T-cell (primary cell): ENCODE data around the gene LRP1B. TPM values are rescaled to one million over a fixed set of nuclear protein-coding genes. Genes with fewer than 3 reads are reported as not detected.
"Not testable (repeated sequence)": the region's sequence is repeated elsewhere in the genome, so short reads cannot be mapped to it uniquely, and the experiment has no call there.

ENCODE experiments used
- ATAC-seq, 4 experiments: fragments of 200-7000 bp in 3 of 4; fragments of 150-1000 bp in 1 of 4; cut with Tn5 transposase; replicated peaks in 1 of 4; 1 replicate in 3 of 4; 2 replicates in 1 of 4; pipeline ENCODE4 v1.10.0; 2021; ENCODE audit warnings: moderate library complexity in 3 of 4, mild to moderate bottlenecking in 2 of 4, moderate number of reproducible peaks in 1 of 4
- CTCF ChIA-PET, 2 donors: fragments of 300-600 bp; sonication (Branson Sonifier 250); formaldehyde crosslinking; loops; one replicate each; lab custom pipeline; 2022; ENCODE audit warnings: antibody characterized with exemption in 2 of 2; lab: Charles Lee
- POLR2A ChIA-PET, 2 donors: fragments of 300-600 bp; sonication (Branson Sonifier 250); formaldehyde crosslinking; loops; one replicate each; lab custom pipeline; 2022; ENCODE audit warnings: antibody characterized with exemption in 2 of 2; lab: Charles Lee
- DNase-seq, 35 experiments: peaks; one replicate each; pipeline versions ENCODE4 v3.0.0 to v3.0.0-alpha.2; 2013 to 2023
- H3K27ac ChIP-seq: one replicate; pipeline ENCODE4 v1.5.1; 2013; ENCODE audit warnings: low read length
- H3K27me3 ChIP-seq, 2 experiments: replicated peaks in 1 of 2; 1 replicate in 1 of 2; 2 replicates in 1 of 2; pipeline versions ENCODE4 v1.6.1 to v1.7.0; 2013; ENCODE audit warnings: low read length in 1 of 2, mixed read lengths in 1 of 2; ENCODE audit not compliant: control insufficient read depth in 2 of 2, insufficient read depth in 2 of 2; ENCODE audit errors: extremely low read depth in 1 of 2
- H3K36me3 ChIP-seq, 2 donors: 1 replicate in 1 of 2; 2 replicates in 1 of 2; pipeline versions ENCODE4 v1.6.1 to v1.7.0; 2013; ENCODE audit warnings: low read length in 1 of 2; ENCODE audit not compliant: control insufficient read depth in 2 of 2, insufficient read depth in 1 of 2; ENCODE audit errors: extremely low read depth in 1 of 2
- H3K4me1 ChIP-seq, 2 experiments: 1 replicate in 1 of 2; 2 replicates in 1 of 2; pipeline versions ENCODE4 v1.6.1 to v1.7.0; 2013; ENCODE audit warnings: low read length in 2 of 2, mixed read lengths in 1 of 2; ENCODE audit not compliant: insufficient read depth in 2 of 2, control insufficient read depth in 1 of 2; ENCODE audit errors: extremely low read depth in 1 of 2
- H3K4me3 ChIP-seq, 2 donors: 1 replicate in 1 of 2; 2 replicates in 1 of 2; pipeline versions ENCODE4 v1.5.1 to v1.7.0; 2013; ENCODE audit warnings: mild to moderate bottlenecking in 2 of 2, low read length in 1 of 2, moderate library complexity in 1 of 2; ENCODE audit not compliant: control insufficient read depth in 1 of 2; ENCODE audit errors: extremely low read depth in 1 of 2
- H3K9me3 ChIP-seq: 2 replicates; pipeline ENCODE4 v1.7.0; 2013
- H3K27ac Mint-ChIP-seq, 2 donors: one replicate each; pipeline ENCODE4 v1.8.0; 2020 to 2021; ENCODE audit warnings: mild to moderate bottlenecking in 2 of 2, mixed read lengths in 2 of 2
- H3K27me3 Mint-ChIP-seq, 2 donors: one replicate each; pipeline ENCODE4 v1.8.0; 2021 to 2022; ENCODE audit warnings: mixed read lengths in 2 of 2
- H3K36me3 Mint-ChIP-seq: one replicate; pipeline ENCODE4 v1.8.0; 2021; ENCODE audit warnings: mixed read lengths
- H3K4me1 Mint-ChIP-seq, 3 donors: one replicate each; pipeline ENCODE4 v1.8.0; 2020 to 2022; ENCODE audit warnings: mixed read lengths in 3 of 3, mild to moderate bottlenecking in 1 of 3
- H3K4me3 Mint-ChIP-seq, 3 donors: one replicate each; pipeline ENCODE4 v1.8.0; 2020 to 2022; ENCODE audit warnings: mild to moderate bottlenecking in 3 of 3, mixed read lengths in 3 of 3, moderate library complexity in 3 of 3
- H3K9me3 Mint-ChIP-seq, 3 donors: one replicate each; pipeline ENCODE4 v1.8.0; 2020 to 2022; ENCODE audit warnings: mixed read lengths in 3 of 3
- whole genome bisulfite sequencing: methylation state at CpG from one replicate; pipeline ENCODE4 v1.1.5; 2013; ENCODE audit warnings: missing lambda C conversion rate; ENCODE audit not compliant: insufficient coverage; 5-methylcytosine and 5-hydroxymethylcytosine counted together
- total RNA-seq, 35 experiments: library from RNA in 6 of 35; stranded (reverse) in 6 of 35; fragments of 120-200 nt in 1 of 35; gene quantifications; one replicate each; pipeline versions ENCODE4 v1.2.1 to v1.2.4 and lab custom pipeline; 2013 to 2026

LRP1B gene
- total RNA-seq, 5 donors from 2014 or later (not counting 1 experiment from before 2014, with no cell fraction given): not detected

DNA sequence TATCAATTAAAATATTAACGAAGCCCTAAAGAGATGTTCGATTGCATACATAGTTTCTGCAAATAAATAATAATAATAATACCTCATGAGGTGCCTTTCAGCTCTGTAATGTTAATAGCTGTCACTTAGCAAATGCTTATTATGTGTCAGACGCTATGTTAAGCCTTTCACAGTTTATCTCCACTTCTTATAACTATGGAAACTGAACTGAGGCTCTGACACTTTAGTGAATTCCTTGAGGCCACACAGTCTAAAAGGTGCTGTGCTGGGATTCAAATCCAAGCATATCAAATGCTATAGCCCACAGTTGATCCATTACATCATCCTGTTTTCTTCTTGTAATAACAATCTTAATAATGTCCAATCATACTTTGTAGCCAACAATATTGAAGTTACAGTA, 1779.1 kb downstream of the LRP1B start:
- ChIA-PET CTCF (no interaction called here), POLR2A (no interaction called here)
- Histone ChIP-seq H3K9me3 (no peaks in the 10 kb centered on the region), H3K36me3 (no peaks in the 10 kb centered on the region), H3K4me3 (no peak overlapping the region), H3K27ac (no peak overlapping the region), H3K27me3 (no peaks in the 10 kb centered on the region), H3K4me1 (no peaks in the 10 kb centered on the region)
- Mint-ChIP-seq H3K27ac (no peak overlapping the region), H3K9me3 (peaks cover 4 to 11% (median 11%) of the 10 kb centered on the region in 3 donors), H3K36me3 (no peaks in the 10 kb centered on the region), H3K27me3 (no peaks in the 10 kb centered on the region), H3K4me3 (no peak overlapping the region), H3K4me1 (no peaks in the 10 kb centered on the region)
- DNase-seq (no peak), ATAC-seq (no peak)
- 83% methylated on average over 1 of the region's 3 CpGs for WGBS

DNA sequence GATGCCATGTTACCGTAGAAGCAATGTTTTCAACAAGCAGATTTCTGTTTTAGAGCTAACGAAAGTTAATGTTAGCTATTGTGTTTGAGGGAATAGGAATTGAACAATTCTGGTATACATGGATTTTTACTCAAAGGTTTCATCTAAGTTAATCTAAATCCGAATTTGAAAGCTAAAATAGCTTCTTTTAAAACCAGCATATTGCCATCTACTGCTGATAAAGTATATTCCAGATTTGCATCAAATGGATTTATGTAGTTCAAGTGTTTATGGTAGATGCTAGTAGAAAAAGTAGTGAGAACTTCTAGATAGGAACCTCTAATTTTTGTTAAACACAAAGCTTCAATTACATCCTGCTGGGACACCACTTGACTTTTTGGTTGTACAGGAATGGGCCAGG, 1781.1 kb downstream of the LRP1B start:
- Mint-ChIP-seq H3K36me3 (no peaks in the 10 kb centered on the region), H3K27ac (no peak overlapping the region), H3K9me3 (peaks cover 4 to 15% (median 15%) of the 10 kb centered on the region in 3 donors), H3K4me1 (no peaks in the 10 kb centered on the region), H3K27me3 (no peaks in the 10 kb centered on the region), H3K4me3 (no peak overlapping the region)
- no peaks in the 10 kb centered on the region for H3K27me3 ChIP-seq
- DNase-seq (no peak), ATAC-seq (no peak)
- no peaks in the 10 kb centered on the region for H3K9me3 ChIP-seq
- WGBS: no CpG with 5 or more reads among the region's 3 CpGs
- ChIA-PET CTCF (no interaction called here), POLR2A (no interaction called here)
- H3K27ac ChIP-seq: no peak overlapping the region
- no peak overlapping the region for H3K4me3 ChIP-seq
- H3K4me1 ChIP-seq: no peaks in the 10 kb centered on the region
- no peaks in the 10 kb centered on the region for H3K36me3 ChIP-seq

DNA sequence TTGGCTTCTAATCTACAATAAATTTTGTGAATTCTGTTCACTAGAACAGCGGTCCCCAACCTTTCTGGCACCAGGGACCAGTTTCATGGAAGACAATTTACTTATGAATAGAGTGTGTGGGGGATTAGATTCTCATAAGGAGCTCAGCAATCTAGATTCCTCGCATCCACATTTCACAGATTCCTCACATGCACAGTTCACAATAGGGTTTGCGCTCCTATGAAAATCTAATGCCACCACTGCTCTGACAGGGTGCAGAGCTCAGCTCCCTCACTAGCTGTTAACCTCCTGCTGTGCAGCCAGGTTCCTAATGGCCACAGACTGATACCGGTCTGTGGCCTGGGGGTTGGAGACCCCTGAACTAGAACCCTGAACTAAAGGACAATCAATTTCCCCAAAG, 1782.0 kb downstream of the LRP1B start:
- H3K27ac ChIP-seq: no peak overlapping the region
- H3K4me3 ChIP-seq: no peak overlapping the region
- no peaks in the 10 kb centered on the region for H3K36me3 ChIP-seq
- H3K4me3 Mint-ChIP-seq: no peak overlapping the region
- DNase-seq (no peak), ATAC-seq (no peak)
- ChIA-PET CTCF (no interaction called here), POLR2A (no interaction called here)
- no peak overlapping the region for H3K27ac Mint-ChIP-seq
- no peaks in the 10 kb centered on the region for H3K4me1 ChIP-seq
- 67% methylated on average over 1 of the region's 4 CpGs for WGBS
- peaks cover 5 to 20% (median 15%) of the 10 kb centered on the region in 3 donors for H3K9me3 Mint-ChIP-seq
- no peaks in the 10 kb centered on the region for H3K27me3 Mint-ChIP-seq
- no peaks in the 10 kb centered on the region for H3K4me1 Mint-ChIP-seq
- H3K27me3 ChIP-seq: no peaks in the 10 kb centered on the region
- H3K36me3 Mint-ChIP-seq: no peaks in the 10 kb centered on the region
- H3K9me3 ChIP-seq: no peaks in the 10 kb centered on the region

DNA sequence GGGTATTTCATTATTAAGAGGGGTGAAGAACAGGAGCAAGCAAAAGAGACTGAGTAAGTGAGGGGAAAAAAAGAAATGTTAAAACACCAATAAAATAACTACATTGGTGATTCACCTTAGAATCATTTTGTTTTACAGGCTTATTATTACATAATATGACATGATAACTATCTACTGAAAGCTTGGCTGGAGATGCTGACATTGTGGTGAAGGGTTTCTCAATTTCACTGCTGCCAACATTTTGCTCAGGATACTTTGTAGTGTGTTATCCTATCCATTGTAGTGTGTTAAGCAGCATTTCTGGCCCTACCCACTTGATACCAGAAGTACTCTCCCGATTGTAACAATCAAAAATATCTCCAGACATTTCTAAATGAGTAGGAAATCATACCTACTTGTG, 1786.0 kb downstream of the LRP1B start:
- DNase-seq: no peak
- no peak for ATAC-seq
- no peak overlapping the region for H3K4me3 ChIP-seq
- H3K4me1 ChIP-seq: no peaks in the 10 kb centered on the region
- ChIA-PET POLR2A (no interaction called here), CTCF (no interaction called here)
- no peaks in the 10 kb centered on the region for H3K27me3 ChIP-seq
- Mint-ChIP-seq H3K27ac (no peak overlapping the region), H3K27me3 (no peaks in the 10 kb centered on the region), H3K4me1 (no peaks in the 10 kb centered on the region), H3K9me3 (peaks cover 6 to 23% (median 18%) of the 10 kb centered on the region in 3 donors), H3K36me3 (no peaks in the 10 kb centered on the region), H3K4me3 (no peak overlapping the region)
- no peak overlapping the region for H3K27ac ChIP-seq
- H3K9me3 ChIP-seq: no peaks in the 10 kb centered on the region
- WGBS: 40% methylated on average over 1 of the region's 1 CpG
- no peaks in the 10 kb centered on the region for H3K36me3 ChIP-seq

DNA sequence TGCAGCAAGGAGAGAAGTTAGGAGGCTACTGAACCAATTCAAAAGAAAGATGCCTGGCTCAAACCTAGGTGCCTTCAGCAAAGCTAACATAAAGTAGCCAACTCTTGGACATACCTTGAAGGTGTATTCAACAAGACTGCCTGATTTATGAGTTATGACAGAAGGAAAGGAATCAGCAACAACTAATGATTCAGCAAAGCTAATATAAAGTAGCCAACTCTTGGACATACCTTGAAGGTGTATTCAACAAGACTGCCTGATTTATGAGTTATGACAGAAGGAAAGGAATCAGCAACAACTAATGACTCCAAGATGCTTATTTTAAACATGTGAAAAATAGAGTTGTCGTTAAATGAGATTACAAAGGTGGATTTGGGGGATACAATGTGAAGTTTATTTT, 1786.5 kb downstream of the LRP1B start:
- H3K27me3 ChIP-seq, H3K27me3 Mint-ChIP-seq, H3K9me3 ChIP-seq, H3K4me1 ChIP-seq, H3K27ac Mint-ChIP-seq, H3K4me3 ChIP-seq, H3K4me3 Mint-ChIP-seq, H3K36me3 Mint-ChIP-seq, H3K4me1 Mint-ChIP-seq, ATAC-seq, POLR2A ChIA-PET, H3K27ac ChIP-seq, DNase-seq, H3K36me3 ChIP-seq, CTCF ChIA-PET: not testable (repeated sequence)
- no CpG with 5 or more reads among the region's 1 CpG for WGBS
- peaks cover 6 to 23% (median 18%) of the 10 kb centered on the region in 3 donors for H3K9me3 Mint-ChIP-seq

DNA sequence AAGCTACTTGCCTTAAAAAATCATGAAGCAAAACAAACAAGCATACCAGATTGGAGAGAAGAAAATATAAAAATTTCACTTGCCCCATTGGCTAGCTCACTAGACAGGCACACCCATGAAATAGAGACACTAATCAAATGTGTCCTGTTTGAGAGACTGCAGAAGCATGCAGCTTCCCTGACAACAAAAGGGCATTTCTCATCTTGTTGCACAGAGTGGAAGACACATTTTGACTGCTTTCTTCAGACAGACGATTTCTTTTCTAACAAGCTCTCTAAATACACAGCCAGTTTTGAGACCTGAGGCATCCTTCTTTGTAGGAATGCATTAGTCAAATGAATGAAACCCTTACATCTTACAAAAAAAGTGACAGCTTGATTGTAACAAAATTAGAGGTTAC, 1792.0 kb downstream of the LRP1B start:
- ATAC-seq: no peak
- Histone ChIP-seq H3K4me3 (no peak overlapping the region), H3K36me3 (no peaks in the 10 kb centered on the region), H3K9me3 (no peaks in the 10 kb centered on the region), H3K4me1 (no peaks in the 10 kb centered on the region), H3K27ac (no peak overlapping the region), H3K27me3 (no peaks in the 10 kb centered on the region)
- DNase-seq: no peak
- peaks cover 12 to 18% (median 14%) of the 10 kb centered on the region in 3 donors for H3K9me3 Mint-ChIP-seq
- H3K4me3 Mint-ChIP-seq: no peak overlapping the region
- H3K4me1 Mint-ChIP-seq: no peaks in the 10 kb centered on the region
- H3K27ac Mint-ChIP-seq: no peak overlapping the region
- CTCF ChIA-PET: no interaction called here
- H3K36me3 Mint-ChIP-seq: no peaks in the 10 kb centered on the region
- no peaks in the 10 kb centered on the region for H3K27me3 Mint-ChIP-seq
- POLR2A ChIA-PET: no interaction called here
- WGBS: no CpG with 5 or more reads among the region's 1 CpG

DNA sequence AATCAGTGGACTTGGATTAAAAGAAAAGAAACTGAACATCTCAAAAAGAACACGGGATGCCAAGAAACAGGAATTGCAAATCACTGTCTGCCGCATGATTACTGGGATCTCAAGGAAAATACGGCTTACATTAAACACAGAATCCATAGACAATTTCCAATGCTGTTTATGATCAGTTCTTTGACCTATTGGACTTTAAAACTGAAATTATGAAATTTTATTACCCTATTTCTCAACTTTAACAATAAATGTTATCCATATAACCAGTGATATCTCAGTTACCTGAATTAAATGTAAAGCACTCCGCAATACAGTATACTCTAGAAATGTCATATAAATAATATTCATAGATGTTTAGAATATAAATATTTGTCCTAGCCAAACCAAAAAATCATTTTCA, 1793.8 kb downstream of the LRP1B start:
- no CpG with 5 or more reads among the region's 4 CpGs for WGBS
- H3K4me3 Mint-ChIP-seq: no peak overlapping the region
- Histone ChIP-seq H3K27me3 (no peaks in the 10 kb centered on the region), H3K4me1 (no peaks in the 10 kb centered on the region), H3K27ac (no peak overlapping the region), H3K9me3 (no peaks in the 10 kb centered on the region), H3K4me3 (no peak overlapping the region), H3K36me3 (no peaks in the 10 kb centered on the region)
- H3K36me3 Mint-ChIP-seq: no peaks in the 10 kb centered on the region
- ATAC-seq (no peak), DNase-seq (no peak)
- ChIA-PET CTCF (no interaction called here), POLR2A (no interaction called here)
- peaks cover 8 to 30% (median 14%) of the 10 kb centered on the region in 3 donors for H3K9me3 Mint-ChIP-seq
- no peak overlapping the region for H3K27ac Mint-ChIP-seq
- no peaks in the 10 kb centered on the region for H3K27me3 Mint-ChIP-seq
- no peaks in the 10 kb centered on the region for H3K4me1 Mint-ChIP-seq
